Mesenchymal stem cell (in vitro differentiated cells and primary cell): ENCODE measurements around the gene PIK3C2A.
"Not testable (repeated sequence)": the region's sequence is repeated elsewhere in the genome, so short reads cannot be mapped to it uniquely, and the experiment has no call there.

ENCODE experiments used
- DNase-seq: peaks from one replicate; pipeline ENCODE4 v3.0.0-alpha.2; 2013
- H2AFZ ChIP-seq: one replicate; pipeline ENCODE4 v1.6.1; 2013; ENCODE audit warnings: low read depth, mild to moderate bottlenecking, control low read depth, inconsistent platforms, low read length, moderate library complexity
- H2AK5ac ChIP-seq: 2 replicates; pipeline ENCODE4 v1.6.1; 2013; ENCODE audit warnings: low read length, moderate library complexity, mild to moderate bottlenecking, inconsistent platforms; ENCODE audit not compliant: severe bottlenecking
- H2BK120ac ChIP-seq: one replicate; pipeline ENCODE4 v1.6.1; 2013; ENCODE audit warnings: low read depth, mild to moderate bottlenecking, inconsistent platforms, low read length, moderate library complexity
- H2BK12ac ChIP-seq, 2 experiments: one replicate each; pipeline ENCODE4 v1.6.1; 2013; ENCODE audit warnings: inconsistent platforms in 2 of 2, low read length in 2 of 2, mild to moderate bottlenecking in 2 of 2, moderate library complexity in 2 of 2, control low read depth in 1 of 2
- H2BK15ac ChIP-seq: one replicate; pipeline ENCODE4 v1.6.1; 2013; ENCODE audit warnings: mild to moderate bottlenecking, low read depth, inconsistent platforms; ENCODE audit not compliant: poor library complexity, severe bottlenecking
- H2BK5ac ChIP-seq: 2 replicates; pipeline ENCODE4 v1.6.1; 2013; ENCODE audit warnings: low read depth, mild to moderate bottlenecking, low read length, control low read depth, inconsistent platforms; ENCODE audit not compliant: poor library complexity, severe bottlenecking
- H3K14ac ChIP-seq, 2 experiments: one replicate each; pipeline ENCODE4 v1.6.1; 2013; ENCODE audit warnings: inconsistent platforms in 2 of 2, low read length in 2 of 2, control low read depth in 1 of 2, mild to moderate bottlenecking in 1 of 2, moderate library complexity in 1 of 2
- H3K18ac ChIP-seq, 2 experiments: one replicate each; pipeline ENCODE4 v1.6.1; 2013; ENCODE audit warnings: inconsistent platforms in 2 of 2, low read length in 2 of 2, control low read depth in 1 of 2, low read depth in 1 of 2, mild to moderate bottlenecking in 1 of 2
- H3K23ac ChIP-seq, 2 experiments: one replicate each; pipeline ENCODE4 v1.6.1; 2013; ENCODE audit warnings: inconsistent platforms in 2 of 2, low read length in 2 of 2, mild to moderate bottlenecking in 2 of 2, moderate library complexity in 2 of 2, control low read depth in 1 of 2
- H3K27ac ChIP-seq: 2 replicates; pipeline ENCODE4 v1.5.1; 2013; ENCODE audit warnings: mild to moderate bottlenecking, moderate library complexity, low read length, control low read depth, inconsistent platforms; ENCODE audit not compliant: poor library complexity, severe bottlenecking
- H3K27me3 ChIP-seq, 2 experiments: 2 replicates each; pipeline versions ENCODE4 v1.6.1 to v1.7.0; 2013; ENCODE audit warnings: low read length in 2 of 2, mild to moderate bottlenecking in 2 of 2, moderate library complexity in 2 of 2, control low read depth in 1 of 2, inconsistent platforms in 1 of 2; ENCODE audit not compliant: control insufficient read depth in 1 of 2, insufficient read depth in 1 of 2
- H3K36me3 ChIP-seq, 2 experiments: 2 replicates each; pipeline versions ENCODE4 v1.6.1 to v1.7.0; 2013; ENCODE audit warnings: low read length in 2 of 2, control low read depth in 1 of 2, inconsistent platforms in 1 of 2, low read depth in 1 of 2, mild to moderate bottlenecking in 1 of 2; ENCODE audit not compliant: insufficient read depth in 2 of 2, control insufficient read depth in 1 of 2
- H3K4ac ChIP-seq, 2 experiments: one replicate each; pipeline ENCODE4 v1.6.1; 2013; ENCODE audit warnings: inconsistent platforms in 2 of 2, low read length in 2 of 2, mild to moderate bottlenecking in 2 of 2, moderate library complexity in 2 of 2, control low read depth in 1 of 2, low read depth in 1 of 2
- H3K4me1 ChIP-seq: 2 replicates; pipeline ENCODE4 v1.6.1; 2013; ENCODE audit warnings: low read depth, low read length, control low read depth; ENCODE audit not compliant: control insufficient read depth, insufficient read depth
- H3K4me2 ChIP-seq: 2 replicates; pipeline ENCODE4 v1.6.1; 2013; ENCODE audit warnings: low read length, mild to moderate bottlenecking, inconsistent platforms; ENCODE audit not compliant: poor library complexity, severe bottlenecking
- H3K4me3 ChIP-seq, 2 experiments: 2 replicates each; pipeline versions ENCODE4 v1.5.1 to v1.7.0; 2013; ENCODE audit warnings: low read length in 2 of 2, mild to moderate bottlenecking in 2 of 2, control low read depth in 1 of 2, low read depth in 1 of 2; ENCODE audit not compliant: insufficient read depth in 1 of 2
- H3K79me1 ChIP-seq: replicated peaks from 2 replicates; pipeline ENCODE4 v1.6.1; 2013; ENCODE audit warnings: mild to moderate bottlenecking, control low read depth, low read length, inconsistent platforms; ENCODE audit not compliant: poor library complexity, severe bottlenecking
- H3K9ac ChIP-seq: 2 replicates; pipeline ENCODE4 v1.7.0; 2013; ENCODE audit warnings: mild to moderate bottlenecking, low read length, moderate library complexity
- H3K9me3 ChIP-seq: 2 replicates; pipeline ENCODE4 v1.7.0; 2013; ENCODE audit warnings: mild to moderate bottlenecking, low read length; ENCODE audit not compliant: control insufficient read depth
- H4K8ac ChIP-seq: one replicate; pipeline ENCODE4 v1.6.1; 2013; ENCODE audit warnings: inconsistent platforms, mild to moderate bottlenecking, low read length, moderate library complexity
- H4K91ac ChIP-seq: one replicate; pipeline ENCODE4 v1.6.1; 2013; ENCODE audit warnings: mild to moderate bottlenecking, low read length, inconsistent platforms
- WGBS: methylation state at CpG from one replicate; pipeline ENCODE4 v1.1.7; 2013; ENCODE audit warnings: mixed read lengths; 5-methylcytosine and 5-hydroxymethylcytosine counted together

The PIK3C2A gene

GRCh38 chr11:17239927-17240326 is 32.1 kb upstream of the PIK3C2A start:
- not testable (repeated sequence) for H2AK5ac ChIP-seq, H3K4me2 ChIP-seq, DNase-seq, H3K23ac ChIP-seq, H3K9ac ChIP-seq, H3K36me3 ChIP-seq, H2BK120ac ChIP-seq, H2BK5ac ChIP-seq, H3K9me3 ChIP-seq, H2AFZ ChIP-seq, H3K4ac ChIP-seq, H3K14ac ChIP-seq, H3K27me3 ChIP-seq, H4K8ac ChIP-seq, H3K4me3 ChIP-seq, H2BK15ac ChIP-seq, H2BK12ac ChIP-seq, H3K27ac ChIP-seq, H3K18ac ChIP-seq, H3K79me1 ChIP-seq, H3K4me1 ChIP-seq
- H4K91ac ChIP-seq = peak overlapping the region; percentile 21
- 90% methylated on average over 2 of the region's 4 CpGs for WGBS

- H2AK5ac ChIP-seq = no peak overlapping the region
- no peak overlapping the region for H2AFZ ChIP-seq
- no peak overlapping the region for H3K27ac ChIP-seq
- H3K79me1 ChIP-seq = no peaks in the 10 kb centered on the region
- no peak overlapping the region for H3K4me2 ChIP-seq
- H4K91ac ChIP-seq = no peak overlapping the region
- H2BK120ac ChIP-seq = no peak overlapping the region
- H3K14ac ChIP-seq = no peak overlapping the region
- DNase-seq = no peak
- H2BK12ac ChIP-seq = no peak overlapping the region
- H3K4ac ChIP-seq = no peak overlapping the region
- no peak overlapping the region for H2BK5ac ChIP-seq
- H3K23ac ChIP-seq = no peak overlapping the region
- no peak overlapping the region for H3K9ac ChIP-seq
- WGBS = 87% methylated on average over 3 of the region's 3 CpGs
- H2BK15ac ChIP-seq = no peak overlapping the region
- H3K18ac ChIP-seq = no peak overlapping the region
- no peak overlapping the region for H3K4me3 ChIP-seq
- no peaks in the 10 kb centered on the region for H3K27me3 ChIP-seq
- no peaks in the 10 kb centered on the region for H3K4me1 ChIP-seq
- H3K9me3 ChIP-seq = no peaks in the 10 kb centered on the region
- no peak overlapping the region for H4K8ac ChIP-seq
- no peaks in the 10 kb centered on the region for H3K36me3 ChIP-seq
Measured at GRCh38 chr11:17238377-17238776, 30.6 kb upstream of the PIK3C2A start.

GRCh38 chr11:17233101-17233500 is 25.3 kb upstream of the PIK3C2A start:
- no peak overlapping the region for H3K14ac ChIP-seq
- no peak overlapping the region for H2BK5ac ChIP-seq
- no peaks in the 10 kb centered on the region for H3K9me3 ChIP-seq
- no peak overlapping the region for H3K23ac ChIP-seq
- no peaks in the 10 kb centered on the region for H3K27me3 ChIP-seq
- H3K4me2 ChIP-seq = no peak overlapping the region
- no peak for DNase-seq
- no peak overlapping the region for H3K27ac ChIP-seq
- no peak overlapping the region for H3K18ac ChIP-seq
- H3K4me3 ChIP-seq = no peak overlapping the region
- H4K91ac ChIP-seq = no peak overlapping the region
- no peak overlapping the region for H2BK15ac ChIP-seq
- no peak overlapping the region for H3K9ac ChIP-seq
- H3K36me3 ChIP-seq = no peaks in the 10 kb centered on the region
- no peak overlapping the region for H2BK120ac ChIP-seq
- no peak overlapping the region for H2BK12ac ChIP-seq
- no peak overlapping the region for H2AK5ac ChIP-seq
- no peak overlapping the region for H2AFZ ChIP-seq
- H3K79me1 ChIP-seq = no peaks in the 10 kb centered on the region
- H4K8ac ChIP-seq = no peak overlapping the region
- no peak overlapping the region for H3K4ac ChIP-seq
- H3K4me1 ChIP-seq = no peaks in the 10 kb centered on the region

DNA sequence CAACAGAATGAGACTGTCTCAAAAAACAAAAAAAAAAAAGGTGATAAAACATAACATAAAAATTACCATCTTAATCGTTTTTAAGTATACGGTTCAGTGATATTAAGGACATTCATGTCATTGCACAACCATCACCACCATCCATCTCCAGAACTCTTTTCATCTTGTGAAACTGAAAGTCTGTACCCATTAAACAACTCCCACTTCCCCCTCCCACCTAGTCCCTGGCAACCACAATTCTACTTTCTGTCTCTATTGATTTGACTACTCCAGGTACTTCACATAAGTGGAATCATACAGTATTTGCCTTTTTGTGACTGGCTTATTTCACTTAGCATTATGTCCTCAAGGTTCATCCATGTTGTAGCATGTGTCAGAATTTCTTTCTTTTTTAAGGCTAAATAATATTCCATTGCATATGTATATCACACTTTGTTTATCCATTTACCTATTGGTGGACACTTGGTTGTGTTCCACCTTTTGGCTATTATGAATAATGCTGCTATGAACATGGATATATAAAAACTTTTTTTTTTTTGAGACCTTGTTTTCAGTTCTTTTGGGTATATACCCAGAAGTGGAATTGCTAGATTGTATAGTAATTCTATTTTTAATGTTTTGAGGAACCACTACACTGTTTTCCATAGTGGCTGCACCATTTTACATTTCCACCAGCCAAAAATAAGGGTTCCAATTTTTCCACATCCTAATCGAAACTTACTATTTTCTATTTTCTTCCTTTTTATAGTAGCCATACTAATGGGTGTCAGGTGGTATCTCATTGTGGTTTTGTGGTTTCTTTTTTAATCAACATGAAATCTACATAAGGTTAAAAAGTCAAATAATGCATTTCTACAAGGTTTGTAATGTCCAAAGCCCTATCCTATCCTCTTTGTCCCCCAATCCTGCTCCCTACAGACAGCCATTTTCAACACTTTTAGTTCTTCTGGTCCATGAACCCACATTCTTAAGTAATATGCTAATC is 23.4 kb upstream of the PIK3C2A start:
- no peaks in the 10 kb centered on the region for H3K9me3 ChIP-seq
- no peak overlapping the region for H2BK12ac ChIP-seq
- no peak overlapping the region for H3K4me3 ChIP-seq
- no peaks in the 10 kb centered on the region for H3K36me3 ChIP-seq
- no peak overlapping the region for H4K91ac ChIP-seq
- no peak overlapping the region for H3K14ac ChIP-seq
- no peak overlapping the region for H2BK15ac ChIP-seq
- no peak overlapping the region for H3K23ac ChIP-seq
- no peak for DNase-seq
- H3K79me1 ChIP-seq = no peaks in the 10 kb centered on the region
- no peaks in the 10 kb centered on the region for H3K4me1 ChIP-seq
- H3K9ac ChIP-seq = no peak overlapping the region
- no peaks in the 10 kb centered on the region for H3K27me3 ChIP-seq
- H2AK5ac ChIP-seq = no peak overlapping the region
- no peak overlapping the region for H4K8ac ChIP-seq
- WGBS = 89% methylated on average over 2 of the region's 3 CpGs
- H2BK120ac ChIP-seq = no peak overlapping the region
- H2BK5ac ChIP-seq = no peak overlapping the region
- H3K18ac ChIP-seq = no peak overlapping the region
- no peak overlapping the region for H3K4me2 ChIP-seq
- H2AFZ ChIP-seq = no peak overlapping the region
- H3K4ac ChIP-seq = no peak overlapping the region
- no peak overlapping the region for H3K27ac ChIP-seq
